GM21526 (cell line): Measurements from ENCODE around the gene SPTBN1.
A peak's percentile ranks its signal among the peaks of the same experiment; 100 is the strongest.

Experiments used
- ATAC-seq: cut with Tn5 transposase; IDR thresholded peaks from one replicate; pipeline ENCODE4 v1.9.1; 2021; ENCODE audit warnings: moderate library complexity; ENCODE audit not compliant: unreplicated experiment, low FRiP score

Gene SPTBN1

DNA sequence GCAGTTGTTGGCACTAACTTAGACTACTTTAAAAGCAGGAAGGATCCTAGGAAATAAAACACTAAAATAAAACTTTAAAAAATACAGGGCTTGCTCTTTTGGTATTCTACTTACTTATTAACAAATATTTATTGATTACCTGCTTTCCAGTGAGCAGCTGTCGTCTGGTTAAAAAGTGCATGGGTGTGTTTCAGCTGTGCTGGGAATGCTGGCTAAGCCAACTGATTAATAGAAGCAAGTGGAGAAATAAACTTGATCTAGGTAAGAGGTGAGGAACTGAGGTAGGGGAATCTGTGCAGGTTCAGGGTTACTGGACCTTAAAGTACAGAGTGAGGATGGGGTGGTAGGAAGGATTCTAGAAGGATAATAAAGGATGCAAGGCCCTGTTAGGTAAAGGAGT is 110.8 kb downstream of the SPTBN1 start:
- ATAC-seq = no peak

DNA sequence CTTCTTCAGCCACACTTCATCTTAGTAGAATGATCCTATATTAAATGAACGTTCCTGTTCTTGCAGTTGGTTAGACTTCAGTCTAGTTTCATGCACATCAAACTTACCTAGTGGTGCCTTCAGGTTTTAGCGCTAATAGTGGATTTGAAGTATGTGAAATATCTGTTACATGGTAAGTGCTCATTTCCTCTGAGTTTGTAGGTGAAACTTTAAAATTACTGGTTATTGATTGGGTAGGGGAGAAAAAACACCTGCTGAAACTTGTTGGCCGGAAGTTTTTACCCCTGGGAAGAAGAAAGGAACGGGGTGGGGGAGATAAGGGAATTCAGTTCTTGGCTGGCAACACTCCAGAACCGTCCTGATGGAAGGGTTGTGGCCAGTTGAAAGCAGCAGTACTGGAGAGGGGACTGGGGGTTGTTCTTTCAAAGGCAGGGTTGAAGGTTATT is 112.8 kb downstream of the SPTBN1 start:
- ATAC-seq = peak; percentile 33

DNA sequence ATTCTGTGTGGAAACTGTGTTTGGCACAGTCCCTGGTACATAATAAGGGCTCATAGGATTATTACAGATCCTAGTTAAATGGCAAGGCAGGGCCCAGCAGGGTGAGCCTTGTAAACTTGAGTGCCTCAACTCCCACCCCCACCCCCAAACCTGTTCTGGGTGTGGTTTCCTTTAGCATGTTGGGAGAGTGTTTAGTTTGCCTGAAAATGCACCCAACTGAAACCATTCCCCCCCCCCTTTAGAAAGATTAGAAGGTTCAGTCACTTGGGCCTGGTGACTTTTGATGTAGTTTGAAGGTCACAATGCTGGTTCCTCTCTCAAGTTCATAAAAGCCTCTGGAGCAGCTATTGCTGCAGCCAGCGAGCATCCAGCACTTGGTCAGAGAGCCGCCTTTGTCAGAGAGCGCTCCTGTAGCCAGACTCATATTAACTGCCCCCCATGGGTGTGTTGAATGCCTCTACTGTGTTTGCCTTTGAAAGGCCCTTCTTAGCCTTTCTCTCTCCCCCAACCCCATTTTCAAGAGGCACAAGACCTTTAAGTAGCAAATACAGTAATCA is 113.7 kb downstream of the SPTBN1 start:
- peak; percentile 23 for ATAC-seq

DNA sequence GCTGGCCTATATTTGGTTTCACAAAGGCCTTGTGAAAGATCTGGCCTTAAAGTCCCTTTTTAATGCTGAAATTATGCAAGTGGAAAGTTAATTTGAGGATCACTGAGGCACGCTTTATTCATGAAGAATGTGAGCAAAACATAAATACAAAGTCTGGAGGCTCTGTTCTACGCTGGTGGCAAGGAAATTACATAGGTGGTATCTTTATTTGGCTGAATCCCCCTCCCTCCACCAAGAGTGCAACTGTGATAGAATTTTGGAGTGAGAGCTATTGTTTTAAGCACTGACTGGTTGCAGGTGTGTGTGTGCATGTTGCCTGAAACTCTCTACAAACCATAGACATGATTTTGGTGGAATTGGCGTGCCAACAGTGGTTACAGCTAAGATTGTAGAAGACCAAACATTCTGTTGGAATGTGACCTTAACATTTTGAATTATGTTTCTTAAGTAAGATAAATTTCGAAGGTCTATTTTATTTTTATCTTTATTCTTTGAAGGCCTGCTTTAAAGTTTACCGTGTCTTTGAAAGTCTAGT is 114.3 kb downstream of the SPTBN1 start:
- ATAC-seq = no peak

DNA sequence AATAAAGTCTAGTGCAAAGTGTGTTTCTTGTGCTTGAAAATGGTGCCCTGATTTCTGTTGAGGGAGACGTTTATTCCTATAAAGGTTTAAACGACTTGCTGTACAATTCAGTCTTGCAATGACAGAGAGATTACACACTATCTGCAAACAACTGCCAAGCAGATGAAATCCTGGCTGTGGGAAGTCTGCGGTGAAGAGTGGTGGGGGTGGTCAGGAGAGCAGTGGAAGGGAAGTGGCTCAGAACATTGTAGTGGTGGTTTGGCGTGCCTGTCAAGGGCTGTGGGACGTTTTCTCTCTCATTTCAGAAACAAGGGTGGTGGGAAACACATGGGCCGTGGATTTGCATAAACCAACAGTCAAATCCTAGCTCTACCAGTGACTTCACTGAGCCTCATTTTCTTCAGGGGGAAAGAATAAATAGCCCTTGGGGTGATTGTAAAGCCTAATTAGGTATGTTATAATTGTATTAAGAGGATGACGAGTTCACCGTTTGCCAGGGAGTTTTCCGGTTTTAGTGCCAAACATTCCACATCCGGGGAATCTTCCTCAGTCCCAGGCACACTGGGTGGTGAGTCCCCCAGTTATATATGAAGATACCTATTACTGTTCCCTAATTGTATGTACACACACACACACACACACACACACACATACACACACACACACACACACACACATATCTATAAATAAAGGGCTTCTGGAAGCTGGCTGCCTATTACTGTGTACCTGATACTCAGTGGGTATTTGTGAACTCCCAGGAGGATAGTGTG is 115.0 kb downstream of the SPTBN1 start:
- ATAC-seq = peak; percentile 66

DNA sequence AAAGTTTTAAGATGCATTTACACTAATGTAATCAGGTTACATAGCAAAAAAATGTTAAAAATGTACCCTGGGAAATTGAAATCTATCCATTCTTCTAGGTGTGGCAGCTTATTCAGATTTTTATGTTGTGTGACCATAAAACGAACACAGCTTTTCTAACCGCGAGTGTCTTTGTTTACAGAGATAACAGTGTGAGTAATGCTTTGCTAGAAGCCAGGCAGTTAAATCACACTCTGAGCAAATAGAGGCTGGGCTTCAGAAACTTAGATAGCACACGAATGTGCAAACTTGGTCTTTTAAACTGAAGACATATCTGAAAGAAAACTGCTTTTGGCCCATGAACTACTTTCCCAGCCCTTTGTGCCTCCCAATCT is 116.1 kb downstream of the SPTBN1 start:
- ATAC-seq = no peak

DNA sequence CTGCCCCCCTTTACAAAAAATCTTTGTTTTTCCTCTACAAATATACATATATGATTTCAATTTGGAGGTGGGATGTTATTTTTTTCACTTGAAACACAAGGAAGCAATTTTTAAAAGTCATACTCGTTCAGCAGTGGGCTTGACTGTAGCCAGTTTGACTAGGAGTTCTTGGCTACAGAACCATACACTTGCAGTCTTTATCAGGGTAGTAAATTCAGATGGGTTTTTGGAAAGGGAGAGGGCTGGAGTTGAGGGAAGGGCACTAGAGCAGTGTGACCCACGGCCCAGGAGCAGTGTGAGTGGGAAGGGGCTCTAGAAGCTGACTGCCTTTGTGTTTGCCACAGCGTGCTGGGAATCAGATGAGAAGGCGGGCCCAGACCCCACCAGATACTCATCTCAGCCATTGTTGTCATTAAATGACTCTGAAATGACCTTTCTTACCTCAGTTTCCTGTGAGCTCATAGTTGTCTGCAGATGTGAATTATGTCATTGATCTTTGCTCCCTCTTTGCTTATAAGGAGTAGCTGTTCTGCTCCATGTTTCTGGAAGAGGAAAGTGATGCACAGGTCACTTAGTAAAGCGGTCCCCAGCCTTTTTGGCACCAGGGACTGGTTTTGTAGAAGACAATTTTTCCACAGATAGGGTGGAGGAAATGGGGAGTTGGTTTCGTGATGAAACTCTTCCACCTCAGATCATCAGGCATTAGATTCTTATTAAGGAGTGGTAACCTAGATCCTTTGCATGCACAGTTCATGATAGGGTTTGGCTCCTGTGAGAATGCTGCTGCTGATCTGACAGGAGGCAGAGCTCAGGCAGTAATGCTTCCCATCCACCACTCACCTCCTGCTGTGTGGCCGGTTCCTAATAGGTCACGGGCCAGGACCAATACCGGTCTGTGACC is 116.8 kb downstream of the SPTBN1 start:
- no peak for ATAC-seq

DNA sequence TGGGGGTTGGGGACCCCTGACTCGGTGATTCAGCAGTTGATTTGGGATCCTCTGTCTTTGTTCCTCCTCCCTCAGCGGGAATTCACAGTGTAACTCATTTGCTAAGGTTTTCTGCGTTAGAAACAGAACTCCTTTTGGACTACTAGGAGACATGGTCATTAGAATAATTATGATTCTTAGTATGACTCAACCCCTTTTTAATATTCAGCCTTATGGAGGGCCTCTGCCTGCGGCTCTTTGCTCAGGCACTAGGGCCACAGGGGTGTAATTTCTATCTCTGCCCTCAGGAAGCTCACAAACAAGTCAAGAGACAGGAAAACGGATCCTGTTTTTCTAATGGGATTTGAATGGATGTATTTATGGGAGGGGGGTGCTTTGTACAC is 117.4 kb downstream of the SPTBN1 start:
- ATAC-seq = no peak

DNA sequence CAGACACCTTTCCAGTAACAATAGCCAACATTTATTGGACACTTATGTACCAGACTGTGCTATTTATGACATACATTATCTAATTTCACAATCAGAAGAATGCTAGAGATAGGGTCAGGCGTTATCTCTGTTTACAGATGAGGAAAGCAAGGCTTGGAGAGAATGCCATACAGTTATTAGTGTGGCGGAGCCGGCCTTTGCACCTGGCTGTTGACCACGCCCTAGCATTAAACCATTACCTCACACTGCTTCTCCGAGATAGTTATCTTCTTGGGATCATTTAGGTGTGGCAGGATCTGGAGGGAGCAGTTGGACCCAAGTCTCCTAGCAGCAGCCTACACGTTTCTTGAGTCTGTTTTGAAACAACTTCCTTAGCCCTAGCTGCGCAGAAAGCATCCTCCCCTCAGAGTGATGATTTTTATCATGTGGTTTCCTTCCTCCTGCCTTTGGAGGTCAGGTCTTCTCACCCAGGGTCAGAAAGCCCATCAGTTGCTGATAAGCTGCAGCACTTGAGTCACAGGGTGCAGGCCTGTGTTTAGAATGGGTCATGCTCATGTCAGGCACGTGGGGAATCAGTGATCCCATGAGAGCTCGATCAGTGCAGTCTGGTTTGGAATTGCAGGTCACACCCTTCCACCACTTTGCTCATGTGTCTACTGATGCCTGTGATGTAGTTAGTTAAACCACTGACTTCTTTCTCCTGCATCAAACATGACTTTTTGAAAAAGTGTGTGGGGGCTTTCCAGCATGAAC is 118.2 kb downstream of the SPTBN1 start:
- ATAC-seq = no peak

DNA sequence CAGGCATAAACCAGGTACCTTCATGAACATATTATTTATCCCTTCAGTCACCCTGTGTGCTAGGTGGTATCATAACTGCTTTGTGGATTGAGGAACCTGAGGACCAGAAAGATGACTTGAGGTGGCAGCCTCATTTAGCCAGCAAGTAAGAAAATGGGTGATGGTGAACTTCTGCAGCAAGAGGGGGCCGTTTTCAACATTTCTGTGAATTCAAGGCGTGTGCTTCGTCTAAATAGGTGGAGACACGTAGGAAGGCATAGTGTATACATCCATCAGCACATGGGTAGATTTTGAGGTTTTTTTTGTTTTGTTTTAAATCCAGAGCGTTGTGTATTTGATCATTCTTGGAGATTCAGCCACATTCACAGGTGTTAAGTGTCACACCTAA is 118.7 kb downstream of the SPTBN1 start:
- no peak for ATAC-seq

DNA sequence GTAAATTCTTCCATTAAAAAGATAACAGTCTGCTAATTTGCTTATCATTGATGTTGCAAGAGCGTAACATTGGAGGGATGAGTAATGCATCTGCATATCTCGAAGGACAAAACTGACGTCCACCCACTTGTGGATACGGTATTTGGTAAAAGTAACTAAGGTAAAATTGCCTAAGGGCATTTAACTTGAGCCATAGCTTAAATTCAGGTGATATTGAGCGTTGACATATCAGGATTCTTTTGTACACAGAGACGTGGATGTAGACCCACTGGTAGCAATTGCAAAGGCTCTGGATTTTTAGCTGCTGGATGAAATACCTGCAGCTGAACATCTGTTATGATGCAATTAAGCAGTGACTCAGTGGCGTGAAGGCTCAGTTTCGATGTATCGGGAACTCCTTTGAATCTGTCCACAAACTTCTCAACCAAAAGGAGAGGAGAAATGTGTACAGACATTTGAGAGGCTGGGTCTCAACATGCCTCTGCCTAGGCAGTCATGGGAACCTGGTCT is 119.3 kb downstream of the SPTBN1 start:
- ATAC-seq = no peak

DNA sequence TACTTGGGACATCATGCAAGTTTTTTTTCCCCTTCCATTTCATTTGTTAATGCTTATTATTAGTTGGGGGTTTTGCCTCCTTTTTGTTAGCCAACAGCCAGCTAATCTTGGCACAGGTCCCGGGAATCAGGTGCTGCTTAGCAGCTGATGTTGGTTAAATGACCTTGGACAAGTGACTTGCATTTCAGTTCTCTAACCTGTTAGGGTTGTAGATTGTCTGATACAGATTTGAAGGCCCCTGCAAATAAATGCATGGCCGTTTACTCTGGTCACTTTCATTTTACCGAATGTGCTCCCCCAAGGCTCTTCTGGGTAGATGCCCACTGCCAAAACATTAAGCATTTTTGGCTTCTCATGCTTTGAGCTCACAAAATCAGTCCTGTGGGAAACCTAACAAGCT is 120.9 kb downstream of the SPTBN1 start:
- ATAC-seq = no peak

DNA sequence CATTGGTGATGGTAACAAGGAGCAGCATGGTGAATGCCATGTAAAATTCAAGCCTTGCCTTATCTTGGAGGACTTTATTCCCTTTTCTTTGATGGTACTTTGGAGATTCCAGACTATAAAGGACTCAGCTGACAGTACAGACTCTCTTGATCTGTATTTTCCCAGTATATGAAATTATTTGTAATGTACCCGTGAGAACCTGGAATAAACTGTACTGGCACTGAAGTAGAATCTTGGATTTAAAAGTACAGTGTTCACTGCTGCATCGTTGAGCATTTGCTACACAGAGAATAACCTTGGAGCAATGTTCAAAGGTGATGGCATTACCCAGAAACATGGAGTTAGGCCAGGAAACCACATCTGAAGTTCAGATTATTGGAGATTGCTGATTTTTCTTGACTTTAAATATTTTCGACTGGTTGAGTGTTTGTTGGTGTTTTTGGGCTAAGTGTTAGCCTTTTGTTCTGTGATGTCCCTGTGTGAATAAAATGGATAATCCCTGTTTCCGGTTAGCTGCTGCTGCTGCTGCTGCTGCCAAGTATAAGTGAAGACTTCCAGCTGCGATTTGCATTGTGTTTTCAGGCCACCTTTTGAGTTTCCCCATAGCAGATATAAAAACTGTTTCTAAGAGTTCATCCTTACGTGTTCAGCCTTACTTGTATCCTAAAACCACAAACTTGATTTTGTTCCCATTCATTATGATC is 122.0 kb downstream of the SPTBN1 start:
- no peak for ATAC-seq

DNA sequence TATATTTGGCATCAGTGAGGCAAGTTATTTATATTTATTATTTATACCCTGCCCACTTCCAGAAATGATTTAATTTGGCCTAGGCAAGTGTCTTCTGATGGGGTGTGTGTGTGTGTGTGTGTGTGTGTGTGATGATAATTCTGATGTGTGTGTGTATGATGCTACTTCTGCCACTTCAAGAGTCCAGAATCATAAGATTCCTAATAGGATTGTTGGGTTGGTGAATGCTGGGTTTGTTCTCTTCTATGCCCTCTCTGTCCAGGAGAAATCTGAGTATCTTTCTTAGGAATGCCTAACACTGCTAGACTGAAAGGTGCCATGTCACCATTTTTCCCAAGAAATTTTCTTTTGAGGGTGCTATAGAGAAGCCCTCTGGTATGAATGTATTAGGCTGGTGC is 122.5 kb downstream of the SPTBN1 start:
- ATAC-seq = no peak

DNA sequence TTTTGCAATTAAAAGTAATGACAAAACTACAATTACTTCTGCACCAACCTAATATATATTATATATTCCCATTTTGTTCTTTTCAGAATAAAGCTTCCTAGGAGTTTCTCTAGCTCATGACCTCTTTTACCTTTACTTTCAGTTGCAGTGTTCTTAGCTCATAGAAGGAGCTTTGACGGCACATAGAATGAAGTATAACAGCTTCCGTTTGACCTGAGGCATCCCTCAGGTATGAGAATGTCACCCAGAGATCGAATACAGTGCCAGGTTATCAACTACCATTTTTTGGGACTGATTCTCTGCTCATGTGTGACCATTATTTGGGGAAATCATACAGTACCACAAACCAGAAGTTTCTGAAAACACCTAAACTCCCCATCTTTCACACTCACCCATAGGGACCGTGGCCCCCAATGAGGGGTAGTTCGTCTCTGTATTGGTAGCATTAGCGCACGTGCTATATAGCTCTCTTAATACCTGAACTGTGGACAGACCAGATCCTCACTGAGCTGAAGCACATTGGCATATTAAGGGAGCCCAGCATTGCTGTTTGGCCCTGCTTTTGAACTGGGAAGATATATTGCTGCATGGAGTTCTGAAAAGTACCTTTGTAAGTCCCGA is 123.0 kb downstream of the SPTBN1 start:
- ATAC-seq = no peak

DNA sequence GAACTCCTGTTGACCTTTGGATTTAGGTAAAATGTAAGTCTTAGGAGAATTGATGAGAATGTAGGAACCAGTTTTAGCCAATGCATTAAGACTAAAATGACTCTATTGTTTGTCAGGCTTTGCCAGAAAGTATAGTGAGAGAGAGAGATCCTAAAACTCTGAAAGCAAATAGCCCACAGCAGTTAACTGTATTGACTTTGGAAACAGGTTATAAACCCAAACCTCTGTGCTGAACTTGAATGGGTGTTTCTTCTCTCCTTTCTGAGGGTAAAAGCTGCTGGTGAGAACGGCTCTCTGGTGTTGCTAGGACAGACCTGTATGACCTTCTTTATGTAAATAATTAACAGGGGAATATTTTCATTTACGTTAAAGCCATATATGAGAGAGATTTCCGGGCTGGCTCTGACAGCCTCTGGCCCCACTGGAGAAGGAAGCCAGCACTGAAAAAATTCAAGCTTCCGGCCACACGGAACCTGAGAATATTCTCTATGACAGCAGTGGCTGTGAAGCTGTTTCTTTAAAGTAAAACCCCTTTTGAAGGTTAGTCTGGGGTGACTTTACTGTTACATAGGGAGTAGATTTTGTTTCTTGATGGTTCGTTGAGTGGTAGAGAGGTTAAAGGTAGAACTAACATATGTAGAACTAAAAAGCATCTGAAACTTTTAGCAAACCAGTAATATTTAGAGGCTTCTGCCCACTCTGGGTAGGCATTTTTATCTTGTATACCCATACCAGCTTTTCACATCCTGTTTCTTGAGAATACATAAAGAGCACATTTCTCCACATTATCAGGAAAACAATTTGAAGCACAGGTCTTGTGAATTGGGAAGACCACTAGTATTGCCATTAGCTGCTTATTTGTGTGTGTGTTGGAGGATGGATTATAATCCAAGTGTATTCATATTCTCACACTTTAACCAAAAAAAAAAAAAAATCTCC is 123.8 kb downstream of the SPTBN1 start:
- ATAC-seq = peak; percentile 41

DNA sequence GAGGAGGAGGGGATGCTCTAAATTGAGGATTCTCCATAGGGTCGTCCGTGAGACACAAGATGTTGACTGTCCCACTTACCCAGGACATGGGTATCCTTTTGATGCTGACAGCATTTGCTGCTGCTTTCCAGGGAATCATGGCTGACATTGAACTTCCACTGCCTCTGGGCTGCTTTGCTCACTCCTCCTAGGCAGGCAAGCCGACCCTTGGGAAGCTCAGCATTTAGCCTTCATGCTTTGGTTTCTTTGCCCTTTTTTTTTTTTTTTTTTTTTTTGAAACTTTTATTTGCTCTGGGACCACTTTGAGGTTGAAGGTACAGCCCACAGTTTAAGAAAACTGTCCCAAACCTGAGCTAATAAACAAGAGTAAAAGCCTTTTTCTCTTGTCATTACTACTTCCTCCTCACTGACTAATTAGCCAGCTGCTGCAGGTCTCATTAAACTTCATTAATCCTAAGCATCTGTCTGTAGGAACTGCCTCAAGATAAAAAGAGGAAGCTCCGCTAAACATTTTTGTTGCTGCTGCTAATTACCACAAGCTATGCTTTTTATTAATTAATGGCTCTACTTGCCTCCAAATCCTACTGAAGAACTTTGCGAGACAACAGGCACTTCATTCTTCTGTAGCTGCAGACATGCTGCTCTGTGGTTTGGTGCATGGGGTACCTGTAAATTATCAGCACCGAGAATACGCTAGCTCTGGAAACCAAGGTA is 125.4 kb downstream of the SPTBN1 start:
- no peak for ATAC-seq

DNA sequence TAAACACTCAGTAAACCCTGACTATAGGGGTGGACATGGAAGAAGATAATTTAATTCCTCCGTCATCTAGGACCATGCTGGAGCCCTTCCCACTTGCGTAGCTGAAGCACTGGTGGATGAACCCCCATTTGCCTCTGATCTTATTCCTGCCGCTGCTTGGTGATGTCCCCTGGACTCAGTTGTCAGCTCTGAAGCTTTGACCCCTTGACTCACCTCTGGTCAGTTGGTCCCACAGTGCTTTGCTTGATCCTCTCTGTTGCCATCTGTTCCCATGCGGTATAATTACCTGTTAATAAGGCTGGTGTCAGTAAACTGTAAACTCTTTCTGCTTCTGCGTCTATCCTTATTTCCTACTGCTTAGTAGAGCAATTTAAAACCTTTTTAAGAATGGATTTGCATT is 126.9 kb downstream of the SPTBN1 start:
- no peak for ATAC-seq
